ENCODE data around the gene UGT1A10. TPM values are rescaled to one million over a fixed set of nuclear protein-coding genes. Genes with fewer than 3 reads are reported as not detected.
"Not testable (repeated sequence)": the region's sequence is repeated elsewhere in the genome, so short reads cannot be mapped to it uniquely, and the experiment has no call there.

UGT1A10 gene
- total and polyA plus RNA-seq, 4 donors, result 0.03 to 0.14 TPM; not detected in 2

- WGBS, 2 donors, result 82 to 89% methylated on average over 4 of the region's 4 CpGs
- no peak overlapping the region for H3K27ac ChIP-seq (ENCODE audit: low read depth in 1 of 2, low read length in 1 of 2)
- TF ChIP-seq, protein P1, sequence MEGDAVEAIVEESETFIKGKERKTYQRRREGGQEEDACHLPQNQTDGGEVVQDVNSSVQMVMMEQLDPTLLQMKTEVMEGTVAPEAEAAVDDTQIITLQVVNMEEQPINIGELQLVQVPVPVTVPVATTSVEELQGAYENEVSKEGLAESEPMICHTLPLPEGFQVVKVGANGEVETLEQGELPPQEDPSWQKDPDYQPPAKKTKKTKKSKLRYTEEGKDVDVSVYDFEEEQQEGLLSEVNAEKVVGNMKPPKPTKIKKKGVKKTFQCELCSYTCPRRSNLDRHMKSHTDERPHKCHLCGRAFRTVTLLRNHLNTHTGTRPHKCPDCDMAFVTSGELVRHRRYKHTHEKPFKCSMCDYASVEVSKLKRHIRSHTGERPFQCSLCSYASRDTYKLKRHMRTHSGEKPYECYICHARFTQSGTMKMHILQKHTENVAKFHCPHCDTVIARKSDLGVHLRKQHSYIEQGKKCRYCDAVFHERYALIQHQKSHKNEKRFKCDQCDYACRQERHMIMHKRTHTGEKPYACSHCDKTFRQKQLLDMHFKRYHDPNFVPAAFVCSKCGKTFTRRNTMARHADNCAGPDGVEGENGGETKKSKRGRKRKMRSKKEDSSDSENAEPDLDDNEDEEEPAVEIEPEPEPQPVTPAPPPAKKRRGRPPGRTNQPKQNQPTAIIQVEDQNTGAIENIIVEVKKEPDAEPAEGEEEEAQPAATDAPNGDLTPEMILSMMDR (IDR thresholded peaks at IDR 0.05; ENCODE audit: control extremely low read depth, extremely low read depth), result no peak
Measured at GRCh38 chr2:233603520-233603919, 32.7 kb upstream of the UGT1A10 start.

DNA sequence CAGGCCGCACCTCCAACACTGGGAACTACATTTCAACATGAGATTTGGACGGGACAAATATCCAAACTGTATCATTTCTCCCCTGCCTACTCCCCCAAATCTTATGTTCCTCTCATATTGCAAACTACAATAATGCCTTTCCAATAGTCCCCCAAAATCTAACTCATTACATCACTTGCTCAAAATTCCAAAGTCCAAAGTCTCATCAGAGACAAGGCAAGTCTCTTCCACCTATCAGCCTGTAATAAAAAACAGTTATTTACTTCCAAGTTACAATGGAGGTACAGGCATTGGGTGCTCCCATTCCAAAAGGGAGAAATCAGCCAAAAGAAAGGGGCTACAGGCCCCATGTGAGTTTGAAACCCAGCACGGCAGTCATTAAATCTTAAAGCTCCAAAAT, 31.4 kb upstream of the UGT1A10 start:
- DNase-seq (no peak), ATAC-seq (ENCODE audit: insufficient read depth, low FRiP score) (no peak)
- TF ChIP-seq, protein P1 (IDR thresholded peaks at IDR 0.05; ENCODE audit: control extremely low read depth, extremely low read depth), result no peak
- Histone ChIP-seq H3K4me1 (ENCODE audit: control insufficient read depth in 5 of 5, insufficient read depth in 5 of 5, low read length in 5 of 5) (no peaks in the 10 kb centered on the region), H3K27ac (ENCODE audit: low read depth in 1 of 2, low read length in 1 of 2) (no peak overlapping the region), H3K27me3 (ENCODE audit: control insufficient read depth in 3 of 3, insufficient read depth in 3 of 3, low read length in 2 of 3) (no peaks in the 10 kb centered on the region), H3K9ac (ENCODE audit: insufficient read depth in 1 of 2, low read length in 2 of 2) (no peak overlapping the region), H3K4me3 (no peak overlapping the region), H3K36me3 (ENCODE audit: control insufficient read depth in 4 of 4, insufficient read depth in 4 of 4, low read length in 4 of 4) (no peaks in the 10 kb centered on the region), H3K9me3 (ENCODE audit: control insufficient read depth in 4 of 4, insufficient read depth in 3 of 4, low read length in 3 of 4) (peaks cover 0 to 2% (median 0%) of the 10 kb centered on the region in 4 donors)
- 93 to 96% methylated on average over 3 of the region's 3 CpGs for WGBS, 2 donors

More at GRCh38 chr2:233603520-233603919, 32.7 kb upstream of the UGT1A10 start:
- Histone ChIP-seq H3K36me3 (ENCODE audit: control insufficient read depth in 4 of 4, insufficient read depth in 4 of 4, low read length in 4 of 4) (no peaks in the 10 kb centered on the region), H3K9ac (ENCODE audit: insufficient read depth in 1 of 2, low read length in 2 of 2) (no peak overlapping the region), H3K4me1 (ENCODE audit: control insufficient read depth in 5 of 5, insufficient read depth in 5 of 5, low read length in 5 of 5) (peaks cover 0 to 3% (median 0%) of the 10 kb centered on the region in 5 donors), H3K9me3 (ENCODE audit: control insufficient read depth in 4 of 4, insufficient read depth in 3 of 4, low read length in 3 of 4) (peaks cover 0 to 2% (median 0%) of the 10 kb centered on the region in 4 donors), H3K4me3 (no peak overlapping the region), H3K27me3 (ENCODE audit: control insufficient read depth in 3 of 3, insufficient read depth in 3 of 3, low read length in 2 of 3) (no peaks in the 10 kb centered on the region)
- no peak for ATAC-seq (ENCODE audit: insufficient read depth, low FRiP score)
- no peak for DNase-seq

GRCh38 chr2:233605680-233606079, 30.6 kb upstream of the UGT1A10 start:
- Histone ChIP-seq H3K9ac (ENCODE audit: insufficient read depth in 1 of 2, low read length in 2 of 2) (no peak overlapping the region), H3K9me3 (ENCODE audit: control insufficient read depth in 4 of 4, insufficient read depth in 3 of 4, low read length in 3 of 4) (peaks cover 0 to 2% (median 1%) of the 10 kb centered on the region in 4 donors), H3K27ac (ENCODE audit: low read depth in 1 of 2, low read length in 1 of 2) (no peak overlapping the region), H3K4me3 (no peak overlapping the region), H3K4me1 (ENCODE audit: control insufficient read depth in 5 of 5, insufficient read depth in 5 of 5, low read length in 5 of 5) (no peaks in the 10 kb centered on the region), H3K27me3 (ENCODE audit: control insufficient read depth in 3 of 3, insufficient read depth in 3 of 3, low read length in 2 of 3) (no peaks in the 10 kb centered on the region), H3K36me3 (ENCODE audit: control insufficient read depth in 4 of 4, insufficient read depth in 4 of 4, low read length in 4 of 4) (no peaks in the 10 kb centered on the region)
- 88 to 96% methylated on average over 1 of the region's 1 CpG for whole genome bisulfite sequencing, 2 donors
- no peak for ATAC-seq (ENCODE audit: insufficient read depth, low FRiP score)
- no peak for DNase-seq
- TF ChIP-seq, protein P1 (IDR thresholded peaks at IDR 0.05; ENCODE audit: control extremely low read depth, extremely low read depth), result no peak

- H3K4me3 ChIP-seq, result no peak overlapping the region
- DNase-seq (no peak), ATAC-seq (ENCODE audit: insufficient read depth, low FRiP score) (no peak)
- no peak overlapping the region for H3K27ac ChIP-seq (ENCODE audit: low read depth in 1 of 2, low read length in 1 of 2)
- no peaks in the 10 kb centered on the region for H3K36me3 ChIP-seq (ENCODE audit: control insufficient read depth in 4 of 4, insufficient read depth in 4 of 4, low read length in 4 of 4)
- no peaks in the 10 kb centered on the region for H3K4me1 ChIP-seq (ENCODE audit: control insufficient read depth in 5 of 5, insufficient read depth in 5 of 5, low read length in 5 of 5)
- H3K9ac ChIP-seq (ENCODE audit: insufficient read depth in 1 of 2, low read length in 2 of 2), result no peak overlapping the region
- H3K27me3 ChIP-seq (ENCODE audit: control insufficient read depth in 3 of 3, insufficient read depth in 3 of 3, low read length in 2 of 3), result no peaks in the 10 kb centered on the region
- WGBS, 2 donors, result 80 to 92% methylated on average over 4 of the region's 4 CpGs
- TF ChIP-seq, protein P1 (IDR thresholded peaks at IDR 0.05; ENCODE audit: control extremely low read depth, extremely low read depth), result no peak
- H3K9me3 ChIP-seq (ENCODE audit: control insufficient read depth in 4 of 4, insufficient read depth in 3 of 4, low read length in 3 of 4), result peaks cover 0 to 4% (median 0%) of the 10 kb centered on the region in 4 donors
Measured at GRCh38 chr2:233611284-233611683, 25.0 kb upstream of the UGT1A10 start.

DNA sequence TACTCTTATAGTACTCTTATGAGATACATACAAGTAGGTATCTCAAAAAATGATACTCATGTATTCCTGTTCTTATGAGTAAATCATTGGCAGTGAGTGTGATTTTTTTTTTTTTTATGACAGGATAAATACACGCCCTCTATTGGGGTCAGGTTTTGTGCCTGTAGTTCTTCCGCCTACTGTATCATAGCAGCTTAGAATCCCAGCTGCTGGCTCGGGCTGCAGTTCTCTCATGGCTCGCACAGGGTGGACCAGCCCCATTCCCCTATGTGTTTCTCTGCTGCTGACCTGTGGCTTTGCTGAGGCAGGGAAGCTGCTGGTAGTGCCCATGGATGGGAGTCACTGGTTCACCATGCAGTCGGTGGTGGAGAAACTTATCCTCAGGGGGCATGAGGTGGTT, 18.8 kb upstream of the UGT1A10 start, which contains the start of gene UGT1A8:
UGT1A8 (plus strand) TSS at position 158 of the 400 bp plus-strand sequence; CDS start at position 233, 75 bp downstream.
- not testable (repeated sequence) for H3K36me3 ChIP-seq (ENCODE audit: control insufficient read depth in 4 of 4, insufficient read depth in 4 of 4, low read length in 4 of 4); DNase-seq; H3K4me3 ChIP-seq; H3K27ac ChIP-seq (ENCODE audit: low read depth in 1 of 2, low read length in 1 of 2); H3K4me1 ChIP-seq (ENCODE audit: control insufficient read depth in 5 of 5, insufficient read depth in 5 of 5, low read length in 5 of 5); ATAC-seq (ENCODE audit: insufficient read depth, low FRiP score); H3K27me3 ChIP-seq (ENCODE audit: control insufficient read depth in 3 of 3, insufficient read depth in 3 of 3, low read length in 2 of 3); H3K9ac ChIP-seq (ENCODE audit: insufficient read depth in 1 of 2, low read length in 2 of 2); H3K9me3 ChIP-seq (ENCODE audit: control insufficient read depth in 4 of 4, insufficient read depth in 3 of 4, low read length in 3 of 4)
- 82 to 95% methylated on average over 5 of the region's 5 CpGs for WGBS, 2 donors

Measured in lung (tissue), 12 donors.